KMS-11 (cell line): ENCODE data around the gene UBA3.

Experiments
- H2AFZ ChIP-seq: fragments of 200-600 bp; sonication (generic); 2 replicates; pipeline ENCODE4 v1.6.1; 2016; ENCODE audit warnings: antibody characterized with exemption, mixed run types, low read depth
- H3K27ac ChIP-seq: fragments of 200-600 bp; sonication (generic); 2 replicates; pipeline ENCODE4 v1.6.1; 2016; ENCODE audit warnings: mild to moderate bottlenecking, mixed run types
- H3K27me3 ChIP-seq: fragments of 200-600 bp; sonication (generic); 2 replicates; pipeline ENCODE4 v1.6.1; 2017; ENCODE audit warnings: mild to moderate bottlenecking, low read depth, mixed run types, moderate library complexity; ENCODE audit not compliant: insufficient read depth
- H3K36me3 ChIP-seq: fragments of 200-600 bp; sonication (generic); 2 replicates; pipeline ENCODE4 v1.6.1; 2017; ENCODE audit warnings: mild to moderate bottlenecking, mixed run types; ENCODE audit not compliant: insufficient read depth
- H3K4me1 ChIP-seq: fragments of 200-600 bp; sonication (generic); 2 replicates; pipeline ENCODE4 v1.6.1; 2016; ENCODE audit warnings: mild to moderate bottlenecking, low read depth, mixed run types; ENCODE audit not compliant: poor library complexity, severe bottlenecking
- H3K4me2 ChIP-seq: fragments of 200-600 bp; sonication (generic); 2 replicates; pipeline ENCODE4 v1.7.0; 2016; ENCODE audit warnings: mild to moderate bottlenecking, mixed run types
- H3K4me3 ChIP-seq: fragments of 200-600 bp; sonication (generic); IDR thresholded peaks from 2 replicates; pipeline ENCODE4 v1.6.1; 2017; ENCODE audit warnings: low read depth, low read length, mixed read lengths; ENCODE audit not compliant: insufficient read depth
- H3K79me2 ChIP-seq: fragments of 200-600 bp; sonication (generic); 2 replicates; pipeline ENCODE4 v1.6.1; 2016; ENCODE audit warnings: low read depth, mixed run types; ENCODE audit not compliant: insufficient read depth
- H3K9ac ChIP-seq: fragments of 200-600 bp; sonication (generic); 2 replicates; pipeline ENCODE4 v1.6.1; 2016; ENCODE audit warnings: mild to moderate bottlenecking, mixed run types
- H4K20me1 ChIP-seq: fragments of 200-600 bp; sonication (generic); 2 replicates; pipeline ENCODE4 v1.6.1; 2016; ENCODE audit warnings: mild to moderate bottlenecking, mixed run types; ENCODE audit not compliant: insufficient read depth
- TF ChIP-seq, protein P1 (sequence below): fragments of 200-600 bp; sonication (generic); conservative IDR thresholded peaks from 2 replicates; pipeline ENCODE4 v1.6.1; 2017; ENCODE audit warnings: low read depth, mild to moderate bottlenecking, antibody characterized with exemption, low read length, moderate library complexity, mixed read lengths

Gene UBA3

GRCh38 chr3:69097407-69098086 is 17.4 kb upstream of the UBA3 start:
- H3K4me1 ChIP-seq = peaks cover 88% of the 10 kb centered on the region
- H3K27me3 ChIP-seq = no peaks in the 10 kb centered on the region
- no peaks in the 10 kb centered on the region for H4K20me1 ChIP-seq
- no peaks in the 10 kb centered on the region; the same call in 1 of the 2 replicates for H3K36me3 ChIP-seq
- TF ChIP-seq, protein P1, sequence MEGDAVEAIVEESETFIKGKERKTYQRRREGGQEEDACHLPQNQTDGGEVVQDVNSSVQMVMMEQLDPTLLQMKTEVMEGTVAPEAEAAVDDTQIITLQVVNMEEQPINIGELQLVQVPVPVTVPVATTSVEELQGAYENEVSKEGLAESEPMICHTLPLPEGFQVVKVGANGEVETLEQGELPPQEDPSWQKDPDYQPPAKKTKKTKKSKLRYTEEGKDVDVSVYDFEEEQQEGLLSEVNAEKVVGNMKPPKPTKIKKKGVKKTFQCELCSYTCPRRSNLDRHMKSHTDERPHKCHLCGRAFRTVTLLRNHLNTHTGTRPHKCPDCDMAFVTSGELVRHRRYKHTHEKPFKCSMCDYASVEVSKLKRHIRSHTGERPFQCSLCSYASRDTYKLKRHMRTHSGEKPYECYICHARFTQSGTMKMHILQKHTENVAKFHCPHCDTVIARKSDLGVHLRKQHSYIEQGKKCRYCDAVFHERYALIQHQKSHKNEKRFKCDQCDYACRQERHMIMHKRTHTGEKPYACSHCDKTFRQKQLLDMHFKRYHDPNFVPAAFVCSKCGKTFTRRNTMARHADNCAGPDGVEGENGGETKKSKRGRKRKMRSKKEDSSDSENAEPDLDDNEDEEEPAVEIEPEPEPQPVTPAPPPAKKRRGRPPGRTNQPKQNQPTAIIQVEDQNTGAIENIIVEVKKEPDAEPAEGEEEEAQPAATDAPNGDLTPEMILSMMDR = no peak
- H2AFZ ChIP-seq = no peak overlapping the region
- peaks cover 79% of the 10 kb centered on the region for H3K79me2 ChIP-seq
- H3K27ac ChIP-seq = peak overlapping the region; percentile 78; the same call in 1 of the 2 replicates
- H3K9ac ChIP-seq = no peak overlapping the region
- peak overlapping the region; percentile 57 for H3K4me2 ChIP-seq
- H3K4me3 ChIP-seq = no peak overlapping the region

- no peaks in the 10 kb centered on the region for H4K20me1 ChIP-seq
- peaks cover 79% of the 10 kb centered on the region for H3K79me2 ChIP-seq
- H3K4me3 ChIP-seq = no peak overlapping the region
- no peak overlapping the region for H2AFZ ChIP-seq
- TF ChIP-seq, protein P1 = no peak
- no peaks in the 10 kb centered on the region for H3K36me3 ChIP-seq
- H3K9ac ChIP-seq = no peak overlapping the region; the same call in 1 of the 2 replicates
- H3K27me3 ChIP-seq = no peaks in the 10 kb centered on the region
- peak overlapping the region; percentile 57 for H3K4me2 ChIP-seq
- H3K4me1 ChIP-seq = peaks cover 91% of the 10 kb centered on the region
- H3K27ac ChIP-seq = peak overlapping the region; percentile 78
Observed at GRCh38 chr3:69096299-69096698, 16.1 kb upstream of the UBA3 start.

GRCh38 chr3:69095636-69096035 is 15.5 kb upstream of the UBA3 start:
- H3K79me2 ChIP-seq = peaks cover 82% of the 10 kb centered on the region
- no peaks in the 10 kb centered on the region for H4K20me1 ChIP-seq
- TF ChIP-seq, protein P1 = no peak
- peak overlapping the region; percentile 25; the same call in 1 of the 2 replicates for H3K9ac ChIP-seq
- no peak overlapping the region for H3K4me3 ChIP-seq
- peak overlapping the region; percentile 78 for H3K27ac ChIP-seq
- no peaks in the 10 kb centered on the region for H3K27me3 ChIP-seq
- no peak overlapping the region for H2AFZ ChIP-seq
- peak overlapping the region; percentile 57 for H3K4me2 ChIP-seq
- no peaks in the 10 kb centered on the region for H3K36me3 ChIP-seq
- H3K4me1 ChIP-seq = peaks cover 93% of the 10 kb centered on the region

- TF ChIP-seq, protein P1 = no peak
- Histone ChIP-seq H2AFZ (no peak overlapping the region), H3K4me3 (peak overlapping the region; percentile 26), H3K27ac (peak overlapping the region; percentile 78), H3K9ac (peak overlapping the region; percentile 38; the same call in 1 of the 2 replicates), H3K4me2 (peak overlapping the region; percentile 49), H3K79me2 (peaks cover 82% of the 10 kb centered on the region), H3K36me3 (no peaks in the 10 kb centered on the region), H3K27me3 (no peaks in the 10 kb centered on the region), H4K20me1 (no peaks in the 10 kb centered on the region), H3K4me1 (peaks cover 96% of the 10 kb centered on the region)
Observed at GRCh38 chr3:69094467-69095205, 14.5 kb upstream of the UBA3 start.
